SJSA1 (cell line): ENCODE measurements around the gene CCZ1B. TPM values are rescaled to one million over a fixed set of nuclear protein-coding genes. Genes with fewer than 3 reads are reported as not detected.
"Not testable (repeated sequence)": the region's sequence is repeated elsewhere in the genome, so short reads cannot be mapped to it uniquely, and the experiment has no call there.

Experiments used
- DNase-seq, 2 experiments: peaks; one replicate each; pipeline ENCODE4 v3.0.0-alpha.2; 2015 to 2020; ENCODE audit warnings: low spot score in 2 of 2, low read depth in 1 of 2
- H3K27ac ChIP-seq: fragments of 250-450 bp; sonication (Bioruptor Pico); 2 replicates; pipeline ENCODE4 v1.5.1; 2020; ENCODE audit warnings: mild to moderate bottlenecking, moderate library complexity
- H3K27me3 ChIP-seq: fragments of 250-450 bp; sonication (Bioruptor Pico); replicated peaks from 2 replicates; pipeline ENCODE4 v1.5.1; 2020; ENCODE audit warnings: mild to moderate bottlenecking, moderate library complexity
- H3K36me3 ChIP-seq: fragments of 250-450 bp; sonication (Bioruptor Pico); 2 replicates; pipeline ENCODE4 v1.5.1; 2020; ENCODE audit warnings: mild to moderate bottlenecking
- H3K4me1 ChIP-seq: fragments of 250-450 bp; sonication (Bioruptor Pico); replicated peaks from 2 replicates; pipeline ENCODE4 v1.6.1; 2021; ENCODE audit warnings: mild to moderate bottlenecking
- H3K4me3 ChIP-seq: fragments of 250-450 bp; sonication (Bioruptor Pico); 2 replicates; pipeline ENCODE4 v1.5.1; 2020; ENCODE audit warnings: mild to moderate bottlenecking
- H3K9me3 ChIP-seq: fragments of 250-450 bp; sonication (Bioruptor Pico); replicated peaks from 2 replicates; pipeline ENCODE4 v1.5.1; 2020; ENCODE audit warnings: mild to moderate bottlenecking
- total RNA-seq: library from RNA; depleted of rRNA; stranded (reverse); fragments of >200 nt; shearing (Covaris generic); gene quantifications from 2 replicates; pipeline ENCODE4 v1.2.3, GENCODE V29; 2014

Gene CCZ1B
- total RNA-seq, 1 experiment from 2014 or later, result 34.1 TPM

- H3K4me1 ChIP-seq, H3K36me3 ChIP-seq, H3K4me3 ChIP-seq, DNase-seq, H3K27me3 ChIP-seq, H3K9me3 ChIP-seq, H3K27ac ChIP-seq: not testable (repeated sequence)
These were observed 13.1 kb downstream of the CCZ1B start for GRCh38 chr7:6813011-6813410.

GRCh38 chr7:6807959-6808358, 18.1 kb downstream of the CCZ1B start:
- H3K27me3 ChIP-seq, H3K27ac ChIP-seq, H3K4me3 ChIP-seq, H3K4me1 ChIP-seq, H3K9me3 ChIP-seq, DNase-seq, H3K36me3 ChIP-seq: not testable (repeated sequence)

GRCh38 chr7:6807393-6807918, 18.6 kb downstream of the CCZ1B start:
- not testable (repeated sequence) for DNase-seq, H3K36me3 ChIP-seq, H3K4me1 ChIP-seq, H3K27ac ChIP-seq, H3K27me3 ChIP-seq, H3K4me3 ChIP-seq, H3K9me3 ChIP-seq

GRCh38 chr7:6800331-6800730, 25.7 kb downstream of the CCZ1B start:
- not testable (repeated sequence) for H3K27ac ChIP-seq, DNase-seq, H3K36me3 ChIP-seq, H3K9me3 ChIP-seq, H3K27me3 ChIP-seq, H3K4me3 ChIP-seq, H3K4me1 ChIP-seq

DNA sequence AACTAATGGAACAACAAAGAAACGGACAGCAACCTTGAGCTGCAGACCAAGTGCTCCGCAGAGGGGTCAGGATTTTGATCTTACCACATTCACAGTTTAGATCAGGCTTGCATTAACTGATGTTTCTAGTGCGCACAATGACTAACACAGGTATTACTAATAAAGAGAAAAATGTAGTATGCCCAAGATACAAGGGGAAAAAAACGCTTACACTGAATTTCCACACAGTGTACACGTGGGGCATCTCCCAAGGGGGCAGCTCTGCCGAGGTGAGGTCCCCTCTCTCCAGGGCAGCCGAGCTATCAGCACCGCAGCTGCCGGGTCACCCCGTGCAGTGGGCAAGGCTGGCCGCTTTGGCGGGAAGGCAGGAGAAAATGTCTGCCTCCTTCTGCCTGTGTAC, 26.2 kb downstream of the CCZ1B start:
- H3K27ac ChIP-seq, H3K4me3 ChIP-seq, H3K9me3 ChIP-seq, H3K36me3 ChIP-seq, H3K27me3 ChIP-seq, H3K4me1 ChIP-seq, DNase-seq: not testable (repeated sequence)

- H3K4me3 ChIP-seq, H3K4me1 ChIP-seq, H3K36me3 ChIP-seq, H3K27ac ChIP-seq, H3K9me3 ChIP-seq, H3K27me3 ChIP-seq, DNase-seq: not testable (repeated sequence)
These were observed 28.0 kb downstream of the CCZ1B start for GRCh38 chr7:6798047-6798446.

DNA sequence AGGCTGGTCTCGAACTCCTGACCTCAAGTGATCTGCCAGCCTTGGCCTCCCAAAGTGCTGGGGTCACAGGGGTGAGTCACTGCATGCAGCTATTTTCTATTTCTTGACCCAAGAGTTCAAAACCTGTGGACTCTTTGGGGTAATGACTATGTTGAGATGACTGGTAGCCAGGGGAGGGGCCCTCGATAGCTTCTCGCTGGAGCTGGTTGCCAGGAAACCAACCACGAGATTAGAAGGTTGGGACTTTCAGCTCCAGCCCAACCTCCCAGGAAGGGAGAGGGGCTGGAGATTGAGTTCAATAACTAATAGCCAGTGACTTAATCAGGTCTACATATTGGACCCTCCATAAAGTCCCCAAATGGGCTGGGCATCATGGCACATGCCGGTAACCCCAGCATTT, 28.9 kb downstream of the CCZ1B start:
- H3K27ac ChIP-seq, H3K9me3 ChIP-seq, DNase-seq, H3K36me3 ChIP-seq, H3K27me3 ChIP-seq, H3K4me1 ChIP-seq, H3K4me3 ChIP-seq: not testable (repeated sequence)

- not testable (repeated sequence) for H3K9me3 ChIP-seq, DNase-seq, H3K27me3 ChIP-seq, H3K4me3 ChIP-seq, H3K27ac ChIP-seq, H3K36me3 ChIP-seq, H3K4me1 ChIP-seq
These were observed 31.8 kb downstream of the CCZ1B start for GRCh38 chr7:6794276-6794675.

GRCh38 chr7:6792113-6792872, 33.8 kb downstream of the CCZ1B start:
- not testable (repeated sequence) for H3K27ac ChIP-seq, H3K9me3 ChIP-seq, H3K4me3 ChIP-seq, H3K27me3 ChIP-seq, H3K36me3 ChIP-seq, DNase-seq, H3K4me1 ChIP-seq

- not testable (repeated sequence) for H3K27me3 ChIP-seq, DNase-seq, H3K36me3 ChIP-seq, H3K9me3 ChIP-seq, H3K4me3 ChIP-seq, H3K4me1 ChIP-seq, H3K27ac ChIP-seq
These were observed 36.7 kb downstream of the CCZ1B start for GRCh38 chr7:6789353-6789752.

- not testable (repeated sequence) for H3K36me3 ChIP-seq, H3K4me1 ChIP-seq, DNase-seq
These were observed 44.5 kb downstream of the CCZ1B start for GRCh38 chr7:6781581-6781980.

DNA sequence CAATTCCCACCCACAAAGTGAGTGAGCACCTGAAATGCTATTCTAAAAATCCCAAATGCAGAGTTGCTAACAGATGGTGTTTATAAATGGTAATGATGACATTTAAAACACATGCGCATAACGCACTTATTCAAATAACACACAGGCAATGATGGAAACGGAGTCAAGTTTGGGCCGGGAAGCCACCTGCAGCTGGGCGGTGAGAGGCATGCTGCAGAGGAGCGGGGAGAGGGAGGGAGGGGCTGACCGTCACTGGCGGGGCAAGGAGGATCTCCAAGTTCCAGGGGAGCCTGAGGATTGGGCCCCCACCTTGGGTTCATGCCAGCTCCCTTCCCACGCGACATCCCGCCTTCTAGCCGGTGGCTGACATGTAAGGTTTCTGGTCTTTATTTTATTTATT, 64.9 kb downstream of the CCZ1B start:
- not testable (repeated sequence) for H3K4me3 ChIP-seq, H3K4me1 ChIP-seq, H3K36me3 ChIP-seq, H3K27ac ChIP-seq, H3K27me3 ChIP-seq, H3K9me3 ChIP-seq, DNase-seq

More at GRCh38 chr7:6781581-6781980, 44.5 kb downstream of the CCZ1B start:
- not testable (repeated sequence) for H3K27ac ChIP-seq, H3K9me3 ChIP-seq, H3K4me3 ChIP-seq, H3K27me3 ChIP-seq

DNA sequence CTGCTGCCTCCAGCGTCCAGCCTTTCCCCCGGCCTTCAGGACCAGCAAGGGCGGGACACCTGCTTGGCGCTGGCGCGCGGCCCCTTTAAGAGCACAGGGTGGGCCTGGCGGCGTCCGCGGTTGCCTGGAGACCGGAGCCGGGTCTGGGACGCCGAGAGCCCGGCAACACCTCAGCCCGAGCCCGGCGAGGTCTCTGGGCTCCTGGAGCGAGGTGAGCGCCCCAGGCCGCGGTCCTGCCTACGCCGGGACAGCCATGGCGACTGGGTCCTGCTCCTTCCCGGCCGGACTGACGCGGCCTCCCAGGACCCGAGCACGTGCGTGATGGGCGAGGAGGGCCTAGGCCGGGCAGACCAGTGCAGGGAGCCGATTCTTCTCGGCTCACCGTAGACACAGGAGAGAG, 72.1 kb downstream of the CCZ1B start, which contains the start of gene RSPH10B2:
Gene RSPH10B2 (plus strand): TSS at position 140 of the 400 bp plus-strand sequence. CDS start 3,575 bp downstream, outside the sequence.
- not testable (repeated sequence) for H3K4me3 ChIP-seq, DNase-seq, H3K9me3 ChIP-seq, H3K36me3 ChIP-seq, H3K4me1 ChIP-seq, H3K27me3 ChIP-seq, H3K27ac ChIP-seq

- H3K36me3 ChIP-seq, H3K9me3 ChIP-seq, H3K4me3 ChIP-seq, DNase-seq, H3K27me3 ChIP-seq, H3K27ac ChIP-seq, H3K4me1 ChIP-seq: not testable (repeated sequence)
These were observed 75.9 kb downstream of the CCZ1B start for GRCh38 chr7:6750173-6750572.

GRCh38 chr7:6749335-6749734, 76.7 kb downstream of the CCZ1B start:
- H3K9me3 ChIP-seq, DNase-seq, H3K36me3 ChIP-seq, H3K27me3 ChIP-seq, H3K4me3 ChIP-seq, H3K27ac ChIP-seq, H3K4me1 ChIP-seq: not testable (repeated sequence)
